ENCODE results near the gene GMCL2.

- TF ChIP-seq CTCF (conservative IDR thresholded peaks at IDR 0.05; ENCODE audit: low read length) (no peak), EZH2phosphoT487 (IDR thresholded peaks at IDR 0.05; ENCODE audit: borderline replicate concordance, low read depth, low read length) (no peak)
Measured at GRCh38 chr5:178218237-178218776, 31.1 kb upstream of the GMCL2 start.

Data from OCI-LY7 (cell line).